ENCODE results near the gene MRGPRD. TPM values are rescaled to one million over a fixed set of nuclear protein-coding genes. Genes with fewer than 3 reads are reported as not detected.

Gene MRGPRD
- total and polyA plus RNA-seq, 2 of the 8 experiments (the other 6 are each of a cell fraction or from before 2014, with no cell fraction given): not detected

DNA sequence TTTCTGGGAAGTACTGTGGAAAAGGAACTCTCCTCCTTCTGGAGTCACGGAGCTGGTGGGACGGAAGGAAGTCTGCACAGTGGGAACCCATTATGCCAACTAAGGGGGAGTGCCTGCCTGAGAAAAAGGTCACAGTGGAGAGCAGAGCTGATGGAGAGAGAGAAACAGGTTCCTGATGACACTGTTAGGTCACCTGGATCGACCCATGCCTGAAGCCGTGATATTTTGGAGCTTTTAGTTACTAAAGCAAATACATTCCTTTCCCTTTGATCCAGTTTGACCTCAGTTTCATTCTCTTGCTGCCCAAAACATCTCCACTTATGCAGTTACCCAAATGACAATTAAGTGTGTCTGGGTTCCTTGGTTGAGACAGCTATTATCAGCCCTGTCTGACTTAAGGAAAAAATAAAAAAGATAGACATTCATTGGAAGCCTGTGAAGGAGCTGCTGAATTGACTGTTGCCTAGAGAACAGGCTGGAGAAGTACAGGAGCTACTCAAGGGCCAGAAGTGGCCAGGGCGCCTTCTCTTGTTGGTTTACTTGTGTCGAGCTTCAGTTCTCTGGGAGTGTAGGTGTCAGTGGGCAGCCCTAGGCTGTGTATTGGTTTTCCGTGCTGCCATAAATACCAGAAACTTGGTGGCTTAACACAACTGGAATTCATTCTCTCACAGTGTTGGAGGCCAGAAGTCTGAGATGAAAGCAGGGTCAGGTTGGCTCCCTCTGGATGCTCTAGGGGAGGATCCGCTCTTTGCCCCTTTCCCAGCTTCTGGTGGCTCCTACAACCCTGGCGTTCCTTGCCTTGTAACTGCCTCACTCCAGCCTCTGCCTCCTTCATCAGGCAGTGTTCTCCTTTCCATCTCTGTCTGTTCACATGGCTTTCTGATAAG lies 13.6 kb downstream of the MRGPRD start:
- Histone ChIP-seq H3K4me1 (replicated peaks in 1 of 4; ENCODE audit: control insufficient read depth in 3 of 4, insufficient read depth in 4 of 4, low read length in 3 of 4) (no peaks in the 10 kb centered on the region), H2BK5ac (ENCODE audit: low read depth, low read length) (no peak overlapping the region), H4K91ac (replicated peaks; ENCODE audit: insufficient read length, low read length) (no peak overlapping the region), H3K36me3 (ENCODE audit: control insufficient read depth in 2 of 4, insufficient read depth in 4 of 4, low read length in 3 of 4) (no peaks in the 10 kb centered on the region), H4K5ac (ENCODE audit: insufficient read length, low read depth, low read length) (no peak overlapping the region), H3K79me1 (ENCODE audit: low read depth, low read length) (no peaks in the 10 kb centered on the region), H2AK5ac (ENCODE audit: low read depth, low read length) (no peak overlapping the region), H3K23me2 (ENCODE audit: low read depth, low read length) (no peaks in the 10 kb centered on the region), H3K23ac (ENCODE audit: insufficient read length) (no peak overlapping the region), H3K14ac (ENCODE audit: insufficient read length) (no peak overlapping the region), H3K27me3 (replicated peaks in 1 of 4; ENCODE audit: control insufficient read depth in 3 of 4, extremely low read depth in 1 of 4, insufficient read depth in 3 of 4, low read length in 3 of 4) (no peaks in the 10 kb centered on the region; a peak in 1 of 7 replicates), H2AFZ (ENCODE audit: low read length) (no peak overlapping the region), H3K56ac (replicated peaks; ENCODE audit: insufficient read length, low read depth, low read length) (no peak overlapping the region), H3K79me2 (ENCODE audit: control insufficient read depth in 1 of 2, insufficient read depth in 2 of 2, low read length in 2 of 2) (no peaks in the 10 kb centered on the region), H3K18ac (ENCODE audit: extremely low read depth, low read length) (no peak overlapping the region), H3K4me3 (ENCODE audit: extremely low read depth in 1 of 4, insufficient read depth in 2 of 4, low read depth in 3 of 4, low read length in 4 of 4) (no peak overlapping the region), H3K27ac (ENCODE audit: low read depth, low read length) (no peak overlapping the region), H4K20me1 (replicated peaks in 1 of 2; ENCODE audit: control insufficient read depth in 1 of 2, insufficient read depth in 2 of 2, low read length in 2 of 2) (peaks cover 0 to 2% of the 10 kb centered on the region in 2 experiments), H3K9ac (replicated peaks in 1 of 4; ENCODE audit: extremely low read depth in 1 of 4, low read depth in 3 of 4, low read length in 3 of 4) (no peak overlapping the region; a peak in 1 of 7 replicates), H2BK12ac (ENCODE audit: low read depth, low read length) (no peak overlapping the region), H2BK15ac (ENCODE audit: low read length) (no peak overlapping the region), H2BK120ac (replicated peaks; ENCODE audit: low read depth, low read length) (no peak overlapping the region), H4K8ac (ENCODE audit: extremely low read depth, insufficient read depth, low read length) (no peak overlapping the region), H3K4ac (replicated peaks; ENCODE audit: insufficient read length, low read depth, low read length) (no peak overlapping the region), H3K4me2 (ENCODE audit: insufficient read depth in 1 of 2, low read depth in 2 of 2, low read length in 2 of 2) (no peak overlapping the region), H2BK20ac (ENCODE audit: low read length) (no peak overlapping the region), H3K9me3 (ENCODE audit: insufficient read depth in 2 of 2, low read depth in 1 of 2, low read length in 1 of 2) (no peaks in the 10 kb centered on the region; a peak in 1 of 4 replicates)
- ChIA-PET CTCF (ENCODE audit: partially characterized antibody) (interaction anchor here (0.8 to 1.9 kb wide), 7 partner anchors 10 to 120 kb away, joined by 3 to 13 read pairs (median 4); partner anchors contain the start of gene MRGPRF), POLR2A (ENCODE audit: partially characterized antibody) (interaction anchor here (0.8 kb wide), 1 partner anchor 14 kb away, joined by 3 read pairs; the partner anchor contains the start of gene MRGPRD)
- 90% methylated on average over 9 of the region's 9 CpGs; no CpG with 5 or more reads in 1 of the 2 experiments for WGBS, 2 experiments (ENCODE audit: extremely low coverage in 1 of 2, insufficient coverage in 1 of 2, insufficient read length in 1 of 2, insufficient replicate concordance in 2 of 2, low coverage in 1 of 2, low lambda C conversion rate in 2 of 2, missing lambda C conversion rate in 1 of 2)
- FAIRE-seq (no peak), DNase-seq (ENCODE audit: low read depth in 1 of 2, low spot score in 2 of 2) (no peak)
- TF ChIP-seq EGR1 (IDR thresholded peaks at IDR 0.05; ENCODE audit: borderline replicate concordance, low read depth, low read length): no peak
- no peak for TF ChIP-seq EZH2 (IDR thresholded peaks at IDR 0.05; ENCODE audit: low read depth, low read length, severe bottlenecking)
- TF ChIP-seq HDAC2 (IDR thresholded peaks at IDR 0.05; ENCODE audit: borderline replicate concordance in 1 of 2, low read depth in 2 of 2, low read length in 2 of 2): no peak
- TF ChIP-seq MAFK (IDR thresholded peaks at IDR 0.05; ENCODE audit: low read depth, low read length): no peak
- TF ChIP-seq SP4 (IDR thresholded peaks at IDR 0.05; ENCODE audit: low read length): no peak
- TF ChIP-seq KDM4A (IDR thresholded peaks at IDR 0.05; ENCODE audit: low read depth, low read length, severe bottlenecking): no peak
- no peak for TF ChIP-seq KDM5A (IDR thresholded peaks at IDR 0.05; ENCODE audit: low read length)
- no peak for TF ChIP-seq CEBPB (IDR thresholded peaks at IDR 0.05; ENCODE audit: low read depth, low read length)
- no peak for TF ChIP-seq TEAD4 (IDR thresholded peaks at IDR 0.05; ENCODE audit: low read depth, low read length)
- no peak for TF ChIP-seq SIX5 (IDR thresholded peaks at IDR 0.05; ENCODE audit: low read depth, low read length)
- TF ChIP-seq CBX5 (IDR thresholded peaks at IDR 0.05; ENCODE audit: low read depth, low read length): no peak
- TF ChIP-seq RAD21 (IDR thresholded peaks at IDR 0.05 in 1 of 2, conservative IDR thresholded peaks at IDR 0.05 in 1 of 2; ENCODE audit: low read depth in 2 of 2, low read length in 2 of 2): no peak

All from H1 (cell line).